B cell (primary cell): ENCODE data around the gene NEK11. TPM values are rescaled to one million over a fixed set of nuclear protein-coding genes. Genes with fewer than 3 reads are reported as not detected.

Experiments
- ATAC-seq: fragments of 200-7000 bp; cut with Tn5 transposase; one replicate; pipeline ENCODE4 v1.10.0; 2021; ENCODE audit warnings: low read depth, mild to moderate bottlenecking, moderate number of reproducible peaks, moderate library complexity
- CTCF ChIA-PET: fragments of 350-600 bp; sonication (Branson Sonifier 250); formaldehyde crosslinking; loops from one replicate; lab custom pipeline; 2021; ENCODE audit warnings: antibody characterized with exemption, inconsistent platforms; lab: Charles Lee
- POLR2A ChIA-PET: fragments of 350-600 bp; sonication (Branson Sonifier 250); formaldehyde crosslinking; loops from one replicate; lab custom pipeline; 2021; ENCODE audit warnings: antibody characterized with exemption; lab: Charles Lee
- DNase-seq: peaks from one replicate; pipeline ENCODE4 v3.0.0; 2013
- H2AFZ ChIP-seq: 2 replicates; pipeline ENCODE4 v1.6.1; 2012; ENCODE audit warnings: mild to moderate bottlenecking, low read depth, low read length; ENCODE audit not compliant: insufficient read depth, poor library complexity, severe bottlenecking
- H3K27ac ChIP-seq, 2 donors: 1 replicate in 1 of 2; 2 replicates in 1 of 2; pipeline ENCODE4 v1.5.1; 2012 to 2013; ENCODE audit warnings: low read length in 2 of 2, mild to moderate bottlenecking in 2 of 2, moderate library complexity in 1 of 2
- H3K27me3 ChIP-seq, 4 experiments: fragments of 200-600 bp in 1 of 4; sonication (generic) in 1 of 4; replicated peaks in 1 of 4; 1 replicate in 2 of 4; 2 replicates in 2 of 4; pipeline versions ENCODE4 v1.6.1 to v1.7.0; 2013 to 2016; ENCODE audit warnings: low read length in 3 of 4, mild to moderate bottlenecking in 2 of 4, mixed read lengths in 1 of 4, moderate library complexity in 1 of 4; ENCODE audit not compliant: insufficient read depth in 4 of 4, control insufficient read depth in 3 of 4; ENCODE audit errors: control extremely low read depth in 1 of 4
- H3K36me3 ChIP-seq, 2 experiments: replicated peaks in 1 of 2; 1 replicate in 1 of 2; 2 replicates in 1 of 2; pipeline versions ENCODE4 v1.6.1 to v1.7.1; 2013; ENCODE audit warnings: low read length in 1 of 2; ENCODE audit not compliant: insufficient read depth in 2 of 2, control insufficient read depth in 1 of 2; ENCODE audit errors: control extremely low read depth in 1 of 2, extremely low read depth in 1 of 2
- H3K4me1 ChIP-seq, 2 donors: fragments of 200-600 bp in 1 of 2; sonication (generic) in 1 of 2; 1 replicate in 1 of 2; 2 replicates in 1 of 2; pipeline versions ENCODE4 v1.5.1 to v1.6.1; 2013 to 2017; ENCODE audit warnings: low read length in 2 of 2; ENCODE audit not compliant: control insufficient read depth in 2 of 2, insufficient read depth in 2 of 2
- H3K4me2 ChIP-seq: replicated peaks from 2 replicates; pipeline ENCODE3; 2012; ENCODE audit warnings: mild to moderate bottlenecking, low read depth, low read length; ENCODE audit not compliant: poor library complexity, severe bottlenecking
- H3K4me3 ChIP-seq, 5 experiments: fragments of 200-600 bp in 1 of 5; sonication (generic) in 1 of 5; 1 replicate in 3 of 5; 2 replicates in 2 of 5; pipeline versions ENCODE4 v1.5.1 to v1.7.0; 2011 to 2016; ENCODE audit warnings: low read length in 4 of 5, mild to moderate bottlenecking in 4 of 5, low read depth in 2 of 5, control low read depth in 1 of 5, moderate library complexity in 1 of 5; ENCODE audit not compliant: insufficient read depth in 1 of 5; ENCODE audit errors: control extremely low read depth in 1 of 5, extremely low read depth in 1 of 5
- H3K79me2 ChIP-seq: fragments of 200-600 bp; sonication (generic); one replicate; pipeline ENCODE4 v1.6.0; 2016; ENCODE audit warnings: low read length; ENCODE audit not compliant: control insufficient read depth, insufficient read depth
- H3K9ac ChIP-seq: fragments of 200-600 bp; sonication (generic); 2 replicates; pipeline ENCODE4 v1.6.1; 2017; ENCODE audit warnings: mild to moderate bottlenecking, low read length, moderate library complexity
- H3K9me3 ChIP-seq, 3 donors: one replicate each; pipeline versions ENCODE4 v1.6.1 to v1.7.1; 2013; ENCODE audit warnings: low read length in 2 of 3; ENCODE audit not compliant: control insufficient read depth in 2 of 3, insufficient read depth in 1 of 3; ENCODE audit errors: control extremely low read depth in 1 of 3
- H4K20me1 ChIP-seq: 2 replicates; pipeline ENCODE4 v1.6.0; 2012; ENCODE audit warnings: mild to moderate bottlenecking, low read length; ENCODE audit not compliant: insufficient read depth, control insufficient read depth, poor library complexity, severe bottlenecking
- H3K27ac Mint-ChIP-seq: one replicate; pipeline ENCODE4 v1.8.0; 2021; ENCODE audit warnings: mixed read lengths
- H3K27me3 Mint-ChIP-seq: one replicate; pipeline ENCODE4 v1.8.0; 2021; ENCODE audit warnings: mixed read lengths
- H3K4me1 Mint-ChIP-seq: one replicate; pipeline ENCODE4 v1.8.0; 2021; ENCODE audit warnings: mixed read lengths
- H3K4me3 Mint-ChIP-seq: one replicate; pipeline ENCODE4 v1.8.0; 2021; ENCODE audit warnings: mixed read lengths
- H3K9me3 Mint-ChIP-seq: one replicate; pipeline ENCODE4 v1.8.0; 2022; ENCODE audit warnings: mixed read lengths; ENCODE audit not compliant: insufficient read depth
- CTCF ChIP-seq: fragments of 200-600 bp; IDR thresholded peaks from one replicate; pipeline ENCODE4 v1.8.0; 2022; ENCODE audit warnings: antibody characterized with exemption, mild to moderate bottlenecking
- EZH2 ChIP-seq: IDR thresholded peaks from 2 replicates; pipeline ENCODE4 v1.6.1; 2012; ENCODE audit warnings: borderline replicate concordance, low read depth, mild to moderate bottlenecking, moderate library complexity, low read length; ENCODE audit not compliant: insufficient read depth, poor library complexity, severe bottlenecking
- WGBS: methylation state at CpG from one replicate; pipeline ENCODE4 v1.1.5; 2013; ENCODE audit warnings: missing lambda C conversion rate; ENCODE audit not compliant: insufficient coverage; 5-methylcytosine and 5-hydroxymethylcytosine counted together
- intact Hi-C: fragments of 100-400 bp; cut with micrococcal nuclease; formaldehyde crosslinking; loops from one replicate; pipeline ENCODE4 v1.10.0; 2022
- polyA plus RNA-seq: library from polyadenylated mRNA; depleted of rRNA; stranded (reverse); fragments of >200 nt; gene quantifications from 2 replicates; pipeline ENCODE4 v1.2.3, GENCODE V29; 2012
- total RNA-seq, 2 donors: library from RNA; stranded (reverse); fragments of 120-200 nt in 1 of 2; gene quantifications; 1 replicate in 1 of 2; 2 replicates in 1 of 2; pipeline versions ENCODE4 v1.2.3 to v1.2.4, GENCODE V29; 2013 to 2022

Gene NEK11
- total and polyA plus RNA-seq, 2 donors (not counting 1 experiment from before 2014, with no cell fraction given): 1.00 to 7.7 TPM

DNA sequence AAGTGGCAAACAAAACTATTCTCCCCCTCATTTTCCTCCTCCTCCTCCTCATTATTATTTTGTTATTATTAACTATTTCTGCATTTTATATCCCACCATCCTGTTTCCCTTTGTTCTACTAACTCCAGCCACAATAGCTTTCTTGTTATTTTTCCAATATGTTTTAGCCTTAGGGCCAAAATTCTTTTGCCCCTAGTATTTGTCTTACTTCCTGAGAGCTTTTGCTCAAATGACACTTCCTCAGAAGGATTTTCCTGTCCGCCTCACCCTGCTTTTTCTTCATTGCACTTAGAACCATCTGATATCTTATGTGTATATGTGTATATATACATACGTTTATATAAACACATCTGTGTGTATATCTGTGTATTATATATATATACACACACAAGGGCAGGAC, 322.2 kb downstream of the NEK11 start:
- Mint-ChIP-seq H3K4me3 (no peak overlapping the region), H3K27me3 (no peaks in the 10 kb centered on the region), H3K27ac (no peak overlapping the region), H3K4me1 (peaks cover 14% of the 10 kb centered on the region), H3K9me3 (no peaks in the 10 kb centered on the region)
- ATAC-seq: no peak
- ChIA-PET CTCF (no interaction called here), POLR2A (no interaction called here)
- no peaks in the 10 kb centered on the region for H3K79me2 ChIP-seq
- H3K9ac ChIP-seq: no peak overlapping the region
- H3K4me3 ChIP-seq: no peak overlapping the region
- H3K4me1 ChIP-seq: peaks cover 4 to 6% of the 10 kb centered on the region in 2 donors
- intact Hi-C loops: no loop called here
- TF ChIP-seq EZH2 (no peak), CTCF (no peak)
- no peak for DNase-seq
- H2AFZ ChIP-seq: no peak overlapping the region
- no peaks in the 10 kb centered on the region for H4K20me1 ChIP-seq
- H3K9me3 ChIP-seq: no peaks in the 10 kb centered on the region
- H3K36me3 ChIP-seq: no peaks in the 10 kb centered on the region
- H3K27ac ChIP-seq: no peak overlapping the region
- no peak overlapping the region for H3K4me2 ChIP-seq
- no CpG with 5 or more reads among the region's 2 CpGs for WGBS
- no peaks in the 10 kb centered on the region for H3K27me3 ChIP-seq

GRCh38 chr3:131349454-131349853, 322.8 kb downstream of the NEK11 start:
- no peak for ATAC-seq
- Histone ChIP-seq H3K4me3 (no peak overlapping the region), H3K9ac (no peak overlapping the region), H3K9me3 (no peaks in the 10 kb centered on the region), H3K79me2 (no peaks in the 10 kb centered on the region), H3K4me1 (peaks cover 4 to 6% of the 10 kb centered on the region in 2 donors), H3K4me2 (no peak overlapping the region), H4K20me1 (no peaks in the 10 kb centered on the region), H2AFZ (no peak overlapping the region), H3K36me3 (no peaks in the 10 kb centered on the region), H3K27ac (no peak overlapping the region), H3K27me3 (no peaks in the 10 kb centered on the region)
- H3K27ac Mint-ChIP-seq: no peak overlapping the region
- DNase-seq: no peak
- H3K27me3 Mint-ChIP-seq: no peaks in the 10 kb centered on the region
- no peaks in the 10 kb centered on the region for H3K9me3 Mint-ChIP-seq
- POLR2A ChIA-PET: no interaction called here
- CTCF ChIA-PET: no interaction called here
- WGBS: 82% methylated on average over 4 of the region's 5 CpGs
- H3K4me3 Mint-ChIP-seq: no peak overlapping the region
- intact Hi-C loops: no loop called here
- TF ChIP-seq EZH2 (no peak), CTCF (no peak)
- H3K4me1 Mint-ChIP-seq: peaks cover 15% of the 10 kb centered on the region
